Liver (tissue), 9 donors: ENCODE results near the gene DIP2B. TPM values are rescaled to one million over a fixed set of nuclear protein-coding genes. Genes with fewer than 3 reads are reported as not detected.

ENCODE experiments used
- DNase-seq: peaks from one replicate; pipeline ENCODE4 v3.0.0-alpha.2; 2017; ENCODE audit warnings: low spot score
- H3K27ac ChIP-seq, 2 donors: one replicate each; pipeline ENCODE4 v1.7.0; 2013; ENCODE audit warnings: inconsistent platforms in 2 of 2, low read length in 2 of 2, control low read depth in 1 of 2, low read depth in 1 of 2, mild to moderate bottlenecking in 1 of 2
- H3K27me3 ChIP-seq, 4 donors: one replicate each; pipeline versions ENCODE4 v1.6.1 to v1.7.0; 2013; ENCODE audit warnings: low read length in 3 of 4, inconsistent platforms in 1 of 4, mild to moderate bottlenecking in 1 of 4, moderate library complexity in 1 of 4; ENCODE audit not compliant: control insufficient read depth in 4 of 4, insufficient read depth in 4 of 4
- H3K36me3 ChIP-seq, 4 donors: one replicate each; pipeline versions ENCODE4 v1.6.1 to v1.7.0; 2013; ENCODE audit warnings: low read length in 3 of 4, mild to moderate bottlenecking in 3 of 4, low read depth in 1 of 4, moderate library complexity in 1 of 4; ENCODE audit not compliant: control insufficient read depth in 4 of 4, insufficient read depth in 3 of 4
- H3K4me1 ChIP-seq, 4 donors: one replicate each; pipeline versions ENCODE4 v1.6.1 to v1.7.0; 2013; ENCODE audit warnings: low read length in 3 of 4, mild to moderate bottlenecking in 3 of 4, moderate library complexity in 1 of 4; ENCODE audit not compliant: control insufficient read depth in 4 of 4, insufficient read depth in 4 of 4
- H3K4me3 ChIP-seq, 3 donors: one replicate each; pipeline versions ENCODE4 v1.6.1 to v1.7.0; 2013; ENCODE audit warnings: low read length in 3 of 3, control low read depth in 1 of 3, low read depth in 1 of 3, mild to moderate bottlenecking in 1 of 3
- H3K9ac ChIP-seq, 2 donors: one replicate each; pipeline ENCODE4 v1.7.0; 2013; ENCODE audit warnings: low read length in 2 of 2, mild to moderate bottlenecking in 2 of 2, moderate library complexity in 2 of 2, control low read depth in 1 of 2, low read depth in 1 of 2
- H3K9me3 ChIP-seq, 4 donors: one replicate each; pipeline versions ENCODE4 v1.6.1 to v1.7.0; 2013; ENCODE audit warnings: low read length in 3 of 4; ENCODE audit not compliant: control insufficient read depth in 4 of 4
- ATF3 ChIP-seq: IDR thresholded peaks from 2 replicates; pipeline ENCODE4 v1.6.1; 2016; ENCODE audit warnings: antibody characterized with exemption
- EGR1 ChIP-seq, 2 donors: IDR thresholded peaks; 2 replicates each; pipeline ENCODE4 v1.6.1; 2016 to 2018; ENCODE audit warnings: antibody characterized with exemption in 2 of 2, low read depth in 2 of 2
- FOXA1 ChIP-seq: IDR thresholded peaks from 2 replicates; pipeline ENCODE4 v1.6.1; 2016; ENCODE audit warnings: antibody characterized with exemption
- GABPA ChIP-seq, 2 donors: IDR thresholded peaks in 1 of 2; conservative IDR thresholded peaks in 1 of 2; 2 replicates each; pipeline ENCODE4 v1.6.1; 2016; ENCODE audit warnings: antibody characterized with exemption in 2 of 2, mild to moderate bottlenecking in 1 of 2, moderate library complexity in 1 of 2
- HNF4A ChIP-seq, 2 donors: conservative IDR thresholded peaks; 2 replicates each; pipeline ENCODE4 v1.6.1; 2016; ENCODE audit warnings: antibody characterized with exemption in 2 of 2, mild to moderate bottlenecking in 2 of 2
- HNF4G ChIP-seq: IDR thresholded peaks from 2 replicates; pipeline ENCODE4 v1.6.1; 2016; ENCODE audit warnings: antibody characterized with exemption
- JUND ChIP-seq, 2 donors: IDR thresholded peaks; 2 replicates each; pipeline ENCODE4 v1.6.1; 2016; ENCODE audit warnings: antibody characterized with exemption in 2 of 2
- MAX ChIP-seq: IDR thresholded peaks from 2 replicates; pipeline ENCODE4 v1.6.1; 2016; ENCODE audit warnings: antibody characterized with exemption
- RAD21 ChIP-seq, 2 donors: IDR thresholded peaks; 2 replicates each; pipeline ENCODE4 v1.6.1; 2016; ENCODE audit warnings: antibody characterized with exemption in 2 of 2, mild to moderate bottlenecking in 2 of 2
- RXRA ChIP-seq, 2 donors: IDR thresholded peaks; 2 replicates each; pipeline ENCODE4 v1.6.1; 2017 to 2018; ENCODE audit warnings: antibody characterized with exemption in 2 of 2, mild to moderate bottlenecking in 1 of 2
- SP1 ChIP-seq: IDR thresholded peaks from 2 replicates; pipeline ENCODE4 v1.6.1; 2018; ENCODE audit warnings: antibody characterized with exemption, mild to moderate bottlenecking
- YY1 ChIP-seq: IDR thresholded peaks from 2 replicates; pipeline ENCODE4 v1.6.1; 2016; ENCODE audit warnings: antibody characterized with exemption, mild to moderate bottlenecking
- WGBS: extraction: QIAGEN DNeasy Blood & Tissue Kit; methylation state at CpG from one replicate; pipeline ENCODE4 v1.1.7; 2013; 5-methylcytosine and 5-hydroxymethylcytosine counted together
- polyA plus RNA-seq, 2 donors: library from polyadenylated mRNA; stranded (reverse) in 1 of 2; unstranded in 1 of 2; fragments of 200-250 nt in 1 of 2; fragments of >200 nt in 1 of 2; fragmentation: Nextera tagmentation in 1 of 2; extraction: Ambion mirVana in 1 of 2; gene quantifications; one replicate each; pipeline versions ENCODE4 v1.2.1 to v1.2.3, GENCODE V29; 2013 to 2015
- total RNA-seq, 2 donors: library from RNA; depleted of rRNA; stranded (reverse); fragments of >200 nt; gene quantifications; one replicate each; pipeline ENCODE4 v1.2.3, GENCODE V29; 2014
- TF ChIP-seq, protein P1 (sequence below): fragments of 150-350 bp; IDR thresholded peaks from 2 replicates; pipeline ENCODE4 v1.5.1; 2017; ENCODE audit warnings: improper control_type of control experiment, low read depth, low read length; ENCODE audit not compliant: missing input control
- TF ChIP-seq, protein P2 (sequence below): IDR thresholded peaks from 2 replicates; pipeline ENCODE4 v1.6.1; 2016; ENCODE audit warnings: antibody characterized with exemption, mild to moderate bottlenecking
- donor health status: healthy.
- donor health status: healthy.
- donor health status: healthy.
- donor health status: healthy.
- donor health status: healthy.

Gene DIP2B, protein sequence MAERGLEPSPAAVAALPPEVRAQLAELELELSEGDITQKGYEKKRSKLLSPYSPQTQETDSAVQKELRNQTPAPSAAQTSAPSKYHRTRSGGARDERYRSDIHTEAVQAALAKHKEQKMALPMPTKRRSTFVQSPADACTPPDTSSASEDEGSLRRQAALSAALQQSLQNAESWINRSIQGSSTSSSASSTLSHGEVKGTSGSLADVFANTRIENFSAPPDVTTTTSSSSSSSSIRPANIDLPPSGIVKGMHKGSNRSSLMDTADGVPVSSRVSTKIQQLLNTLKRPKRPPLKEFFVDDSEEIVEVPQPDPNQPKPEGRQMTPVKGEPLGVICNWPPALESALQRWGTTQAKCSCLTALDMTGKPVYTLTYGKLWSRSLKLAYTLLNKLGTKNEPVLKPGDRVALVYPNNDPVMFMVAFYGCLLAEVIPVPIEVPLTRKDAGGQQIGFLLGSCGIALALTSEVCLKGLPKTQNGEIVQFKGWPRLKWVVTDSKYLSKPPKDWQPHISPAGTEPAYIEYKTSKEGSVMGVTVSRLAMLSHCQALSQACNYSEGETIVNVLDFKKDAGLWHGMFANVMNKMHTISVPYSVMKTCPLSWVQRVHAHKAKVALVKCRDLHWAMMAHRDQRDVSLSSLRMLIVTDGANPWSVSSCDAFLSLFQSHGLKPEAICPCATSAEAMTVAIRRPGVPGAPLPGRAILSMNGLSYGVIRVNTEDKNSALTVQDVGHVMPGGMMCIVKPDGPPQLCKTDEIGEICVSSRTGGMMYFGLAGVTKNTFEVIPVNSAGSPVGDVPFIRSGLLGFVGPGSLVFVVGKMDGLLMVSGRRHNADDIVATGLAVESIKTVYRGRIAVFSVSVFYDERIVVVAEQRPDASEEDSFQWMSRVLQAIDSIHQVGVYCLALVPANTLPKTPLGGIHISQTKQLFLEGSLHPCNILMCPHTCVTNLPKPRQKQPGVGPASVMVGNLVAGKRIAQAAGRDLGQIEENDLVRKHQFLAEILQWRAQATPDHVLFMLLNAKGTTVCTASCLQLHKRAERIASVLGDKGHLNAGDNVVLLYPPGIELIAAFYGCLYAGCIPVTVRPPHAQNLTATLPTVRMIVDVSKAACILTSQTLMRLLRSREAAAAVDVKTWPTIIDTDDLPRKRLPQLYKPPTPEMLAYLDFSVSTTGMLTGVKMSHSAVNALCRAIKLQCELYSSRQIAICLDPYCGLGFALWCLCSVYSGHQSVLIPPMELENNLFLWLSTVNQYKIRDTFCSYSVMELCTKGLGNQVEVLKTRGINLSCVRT (N-terminal part only)
- total RNA-seq (10 to 100 TPM; 19.0 to 30.7 TPM), polyA plus RNA-seq (1 to 10 TPM; 4.8 to 8.5 TPM)

DNA sequence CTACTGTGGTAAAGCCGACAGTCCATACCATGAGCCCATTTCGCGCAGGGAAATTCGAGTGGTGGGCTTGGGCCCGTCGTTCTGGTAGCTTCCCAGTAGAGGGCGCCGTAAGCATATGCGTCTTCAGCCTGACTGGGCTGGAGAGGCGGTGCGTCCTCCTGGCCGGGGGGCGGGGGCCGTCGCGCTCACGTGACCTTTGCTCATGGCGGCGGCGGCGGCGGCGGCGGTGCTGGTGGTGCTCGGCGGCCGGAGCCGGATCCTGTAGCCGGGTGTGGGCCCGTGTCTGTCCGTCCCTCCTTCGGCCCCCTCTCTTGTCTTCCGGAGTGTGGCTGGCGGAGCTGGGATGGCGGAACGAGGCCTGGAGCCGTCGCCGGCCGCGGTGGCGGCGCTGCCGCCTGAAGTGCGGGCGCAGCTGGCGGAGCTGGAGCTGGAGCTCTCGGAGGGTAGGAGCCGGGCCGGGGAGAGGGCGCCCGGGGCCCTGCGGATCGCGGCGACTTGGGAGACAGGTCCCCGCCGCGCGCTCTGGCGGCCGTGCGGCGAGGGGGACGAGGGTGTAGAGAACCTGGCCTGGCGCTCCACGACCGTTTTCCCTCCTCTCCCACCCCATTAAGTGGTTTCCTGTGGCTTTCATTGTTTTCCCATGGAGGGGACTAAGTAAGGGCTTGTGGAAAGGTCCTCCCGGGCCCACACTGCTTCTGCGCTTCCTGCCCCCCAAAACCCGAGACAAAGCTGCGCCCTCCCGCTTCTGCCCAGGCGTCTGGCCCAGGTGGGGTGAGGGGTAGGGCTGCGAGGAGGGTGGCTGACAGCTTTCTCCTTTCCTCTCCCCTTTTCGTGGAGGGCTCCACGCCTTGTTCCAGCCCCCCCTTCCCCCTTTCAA is at the start of gene DIP2B:
Gene DIP2B, plus strand, starts transcription at position 188 of the 877 bp plus-strand sequence. Its CDS starts 156 bp downstream, at position 344.
- Histone ChIP-seq H3K27me3 (no peaks in the 10 kb centered on the region), H3K27ac (peak within 1 kb of the TSS; percentile 95 to 97), H3K9ac (peak within 1 kb of the TSS; percentile 55 to 92), H3K36me3 (no peaks in the 10 kb centered on the region), H3K9me3 (no peaks in the 10 kb centered on the region), H3K4me1 (peaks cover 3 to 46% (median 36%) of the 10 kb centered on the region in 4 donors), H3K4me3 (peak within 1 kb of the TSS; percentile 84 to 96 (median 89))
- TF ChIP-seq FOXA1 (no peak), HNF4G (no peak), EGR1 (IDR thresholded peaks at IDR 0.05; ENCODE audit: low read depth in 2 of 2) (no peak), RXRA (IDR thresholded peaks at IDR 0.05) (peak in 1 of 2 donors; percentile 29), JUND (IDR thresholded peaks at IDR 0.05) (no peak), SP1 (no peak), HNF4A (conservative IDR thresholded peaks at IDR 0.05) (peak in 1 of 2 donors; percentile 5), MAX (no peak), GABPA (IDR thresholded peaks at IDR 0.05 in 1 of 2, conservative IDR thresholded peaks at IDR 0.05 in 1 of 2) (no peak), RAD21 (IDR thresholded peaks at IDR 0.05) (peak; percentile 95 to 98), YY1 (peak; percentile 74), ATF3 (no peak)
- TF ChIP-seq, protein P1, sequence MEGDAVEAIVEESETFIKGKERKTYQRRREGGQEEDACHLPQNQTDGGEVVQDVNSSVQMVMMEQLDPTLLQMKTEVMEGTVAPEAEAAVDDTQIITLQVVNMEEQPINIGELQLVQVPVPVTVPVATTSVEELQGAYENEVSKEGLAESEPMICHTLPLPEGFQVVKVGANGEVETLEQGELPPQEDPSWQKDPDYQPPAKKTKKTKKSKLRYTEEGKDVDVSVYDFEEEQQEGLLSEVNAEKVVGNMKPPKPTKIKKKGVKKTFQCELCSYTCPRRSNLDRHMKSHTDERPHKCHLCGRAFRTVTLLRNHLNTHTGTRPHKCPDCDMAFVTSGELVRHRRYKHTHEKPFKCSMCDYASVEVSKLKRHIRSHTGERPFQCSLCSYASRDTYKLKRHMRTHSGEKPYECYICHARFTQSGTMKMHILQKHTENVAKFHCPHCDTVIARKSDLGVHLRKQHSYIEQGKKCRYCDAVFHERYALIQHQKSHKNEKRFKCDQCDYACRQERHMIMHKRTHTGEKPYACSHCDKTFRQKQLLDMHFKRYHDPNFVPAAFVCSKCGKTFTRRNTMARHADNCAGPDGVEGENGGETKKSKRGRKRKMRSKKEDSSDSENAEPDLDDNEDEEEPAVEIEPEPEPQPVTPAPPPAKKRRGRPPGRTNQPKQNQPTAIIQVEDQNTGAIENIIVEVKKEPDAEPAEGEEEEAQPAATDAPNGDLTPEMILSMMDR = peak; percentile 96
- TF ChIP-seq, protein P2, sequence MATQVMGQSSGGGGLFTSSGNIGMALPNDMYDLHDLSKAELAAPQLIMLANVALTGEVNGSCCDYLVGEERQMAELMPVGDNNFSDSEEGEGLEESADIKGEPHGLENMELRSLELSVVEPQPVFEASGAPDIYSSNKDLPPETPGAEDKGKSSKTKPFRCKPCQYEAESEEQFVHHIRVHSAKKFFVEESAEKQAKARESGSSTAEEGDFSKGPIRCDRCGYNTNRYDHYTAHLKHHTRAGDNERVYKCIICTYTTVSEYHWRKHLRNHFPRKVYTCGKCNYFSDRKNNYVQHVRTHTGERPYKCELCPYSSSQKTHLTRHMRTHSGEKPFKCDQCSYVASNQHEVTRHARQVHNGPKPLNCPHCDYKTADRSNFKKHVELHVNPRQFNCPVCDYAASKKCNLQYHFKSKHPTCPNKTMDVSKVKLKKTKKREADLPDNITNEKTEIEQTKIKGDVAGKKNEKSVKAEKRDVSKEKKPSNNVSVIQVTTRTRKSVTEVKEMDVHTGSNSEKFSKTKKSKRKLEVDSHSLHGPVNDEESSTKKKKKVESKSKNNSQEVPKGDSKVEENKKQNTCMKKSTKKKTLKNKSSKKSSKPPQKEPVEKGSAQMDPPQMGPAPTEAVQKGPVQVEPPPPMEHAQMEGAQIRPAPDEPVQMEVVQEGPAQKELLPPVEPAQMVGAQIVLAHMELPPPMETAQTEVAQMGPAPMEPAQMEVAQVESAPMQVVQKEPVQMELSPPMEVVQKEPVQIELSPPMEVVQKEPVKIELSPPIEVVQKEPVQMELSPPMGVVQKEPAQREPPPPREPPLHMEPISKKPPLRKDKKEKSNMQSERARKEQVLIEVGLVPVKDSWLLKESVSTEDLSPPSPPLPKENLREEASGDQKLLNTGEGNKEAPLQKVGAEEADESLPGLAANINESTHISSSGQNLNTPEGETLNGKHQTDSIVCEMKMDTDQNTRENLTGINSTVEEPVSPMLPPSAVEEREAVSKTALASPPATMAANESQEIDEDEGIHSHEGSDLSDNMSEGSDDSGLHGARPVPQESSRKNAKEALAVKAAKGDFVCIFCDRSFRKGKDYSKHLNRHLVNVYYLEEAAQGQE = no peak
- WGBS = under 1% methylated on average over 77 of the region's 77 CpGs
- DNase-seq = peak; percentile 95
